ENCODE measurements around the gene GFRAL.

DNA sequence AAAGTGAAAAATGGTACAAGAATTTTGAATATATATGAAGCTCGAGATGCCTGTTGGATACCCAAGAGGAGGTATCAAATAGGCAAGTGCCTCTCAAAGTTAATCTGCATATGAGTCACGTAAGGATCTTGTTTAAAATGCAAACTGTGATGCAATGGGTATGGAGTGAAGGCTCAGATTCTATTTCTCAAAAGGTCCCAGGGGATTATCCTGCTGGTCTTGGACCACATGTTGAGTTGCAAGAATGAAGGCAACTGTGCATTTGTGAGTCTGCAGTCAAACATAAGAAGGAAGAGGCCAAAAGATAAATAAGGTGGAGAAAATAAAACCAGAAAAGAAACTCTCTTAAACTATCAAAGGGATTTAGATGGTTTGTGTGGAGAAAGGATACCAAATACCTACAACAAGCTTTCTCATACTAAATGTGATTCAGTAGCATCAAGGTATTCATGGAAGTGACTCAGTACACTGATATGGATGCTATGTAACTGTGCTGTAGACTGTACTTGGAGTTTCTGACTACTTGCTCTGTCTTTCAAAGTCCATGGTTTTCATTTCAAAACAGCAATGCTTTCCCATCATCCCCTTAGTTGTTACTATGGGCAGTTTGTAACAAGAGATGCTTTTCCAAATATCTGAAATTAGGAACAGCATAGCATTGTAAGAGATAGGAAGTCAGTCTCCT is 106.3 kb downstream of the GFRAL start:
- TF ChIP-seq, protein P1, sequence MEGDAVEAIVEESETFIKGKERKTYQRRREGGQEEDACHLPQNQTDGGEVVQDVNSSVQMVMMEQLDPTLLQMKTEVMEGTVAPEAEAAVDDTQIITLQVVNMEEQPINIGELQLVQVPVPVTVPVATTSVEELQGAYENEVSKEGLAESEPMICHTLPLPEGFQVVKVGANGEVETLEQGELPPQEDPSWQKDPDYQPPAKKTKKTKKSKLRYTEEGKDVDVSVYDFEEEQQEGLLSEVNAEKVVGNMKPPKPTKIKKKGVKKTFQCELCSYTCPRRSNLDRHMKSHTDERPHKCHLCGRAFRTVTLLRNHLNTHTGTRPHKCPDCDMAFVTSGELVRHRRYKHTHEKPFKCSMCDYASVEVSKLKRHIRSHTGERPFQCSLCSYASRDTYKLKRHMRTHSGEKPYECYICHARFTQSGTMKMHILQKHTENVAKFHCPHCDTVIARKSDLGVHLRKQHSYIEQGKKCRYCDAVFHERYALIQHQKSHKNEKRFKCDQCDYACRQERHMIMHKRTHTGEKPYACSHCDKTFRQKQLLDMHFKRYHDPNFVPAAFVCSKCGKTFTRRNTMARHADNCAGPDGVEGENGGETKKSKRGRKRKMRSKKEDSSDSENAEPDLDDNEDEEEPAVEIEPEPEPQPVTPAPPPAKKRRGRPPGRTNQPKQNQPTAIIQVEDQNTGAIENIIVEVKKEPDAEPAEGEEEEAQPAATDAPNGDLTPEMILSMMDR (conservative IDR thresholded peaks at IDR 0.05 in 1 of 2, IDR thresholded peaks at IDR 0.05 in 1 of 2; ENCODE audit: extremely low read depth in 1 of 2, insufficient read depth in 1 of 2, low read depth in 1 of 2, low read length in 2 of 2): no peak
- TF ChIP-seq EZH2 (IDR thresholded peaks at IDR 0.05; ENCODE audit: borderline replicate concordance, low read length): no peak
